H1 (cell line): ENCODE data around the gene CASP4.

ENCODE experiments used
- EZH2 ChIP-seq: fragments of 200-600 bp; sonication (generic); IDR thresholded peaks from 2 replicates; pipeline ENCODE4 v1.7.1; 2012; ENCODE audit warnings: low read depth, mild to moderate bottlenecking, moderate library complexity, low read length, inconsistent platforms; ENCODE audit not compliant: severe bottlenecking
- YY1 ChIP-seq: IDR thresholded peaks from 2 replicates; pipeline ENCODE4 v1.6.1; 2011; ENCODE audit warnings: low read depth, mild to moderate bottlenecking, low read length
- TF ChIP-seq, protein P1 (sequence below), 3 experiments: IDR thresholded peaks; 1 replicate in 2 of 3; 2 replicates in 1 of 3; pipeline versions ENCODE4 v1.5.1 to v1.6.1; 2011; ENCODE audit warnings: low read length in 3 of 3, mild to moderate bottlenecking in 3 of 3, inconsistent platforms in 2 of 3, low read depth in 1 of 3, moderate library complexity in 1 of 3; ENCODE audit not compliant: insufficient read depth in 1 of 3; ENCODE audit errors: control extremely low read depth in 1 of 3

DNA sequence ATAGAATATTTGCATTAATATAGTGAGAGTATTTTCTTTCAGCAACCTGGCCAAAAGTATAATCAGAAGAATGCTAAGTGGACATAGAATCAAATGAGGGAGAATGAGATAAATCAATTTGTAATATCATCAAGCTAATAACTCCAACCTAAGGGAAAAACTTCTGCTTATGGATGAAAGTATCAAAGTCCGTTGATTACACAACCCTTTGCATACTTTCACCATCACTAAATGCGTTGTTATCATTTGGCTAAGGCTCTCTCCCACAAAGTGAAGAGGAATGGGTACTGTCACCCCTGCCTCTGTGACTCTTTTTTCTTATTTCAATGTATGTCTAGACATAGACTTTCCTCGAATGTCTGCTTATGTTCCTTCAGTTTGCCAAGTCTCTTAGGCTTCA, 16.4 kb upstream of the CASP4 start:
- TF ChIP-seq, protein P1, sequence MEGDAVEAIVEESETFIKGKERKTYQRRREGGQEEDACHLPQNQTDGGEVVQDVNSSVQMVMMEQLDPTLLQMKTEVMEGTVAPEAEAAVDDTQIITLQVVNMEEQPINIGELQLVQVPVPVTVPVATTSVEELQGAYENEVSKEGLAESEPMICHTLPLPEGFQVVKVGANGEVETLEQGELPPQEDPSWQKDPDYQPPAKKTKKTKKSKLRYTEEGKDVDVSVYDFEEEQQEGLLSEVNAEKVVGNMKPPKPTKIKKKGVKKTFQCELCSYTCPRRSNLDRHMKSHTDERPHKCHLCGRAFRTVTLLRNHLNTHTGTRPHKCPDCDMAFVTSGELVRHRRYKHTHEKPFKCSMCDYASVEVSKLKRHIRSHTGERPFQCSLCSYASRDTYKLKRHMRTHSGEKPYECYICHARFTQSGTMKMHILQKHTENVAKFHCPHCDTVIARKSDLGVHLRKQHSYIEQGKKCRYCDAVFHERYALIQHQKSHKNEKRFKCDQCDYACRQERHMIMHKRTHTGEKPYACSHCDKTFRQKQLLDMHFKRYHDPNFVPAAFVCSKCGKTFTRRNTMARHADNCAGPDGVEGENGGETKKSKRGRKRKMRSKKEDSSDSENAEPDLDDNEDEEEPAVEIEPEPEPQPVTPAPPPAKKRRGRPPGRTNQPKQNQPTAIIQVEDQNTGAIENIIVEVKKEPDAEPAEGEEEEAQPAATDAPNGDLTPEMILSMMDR (IDR thresholded peaks at IDR 0.05; ENCODE audit: control extremely low read depth in 1 of 3, insufficient read depth in 1 of 3, low read depth in 1 of 3, low read length in 3 of 3) = no peak
- TF ChIP-seq EZH2 = no peak
- TF ChIP-seq YY1 = no peak
